NCI-H446 (cell line): ENCODE results near the gene TP53TG5.

Experiments used
- DNase-seq, 2 experiments: peaks; one replicate each; lab custom pipeline; 2025; lab: John Stamatoyannopoulos, UW

Gene TP53TG5

GRCh38 chr20:45405571-45406259 is 27.6 kb upstream of the TP53TG5 start:
- no peak for DNase-seq

DNA sequence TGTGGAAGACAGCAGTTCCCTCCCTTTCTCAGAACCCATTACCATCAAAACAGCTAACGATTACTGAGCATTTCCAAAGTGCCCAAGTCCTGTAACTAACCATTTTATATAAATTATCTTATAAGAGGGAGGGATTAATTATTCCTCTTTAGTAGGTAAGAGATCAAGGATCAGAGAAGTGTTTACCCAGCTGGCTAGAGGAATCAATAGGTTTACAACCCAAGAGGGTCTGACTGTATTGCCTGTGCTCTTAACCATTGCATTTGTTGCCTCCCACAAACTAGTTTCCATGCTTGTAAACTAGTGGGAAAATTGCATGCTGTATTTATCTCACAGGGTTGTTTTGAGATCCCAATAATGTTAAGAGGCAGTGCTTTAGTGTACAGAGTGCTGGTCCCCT is 26.3 kb upstream of the TP53TG5 start:
- DNase-seq: no peak

DNA sequence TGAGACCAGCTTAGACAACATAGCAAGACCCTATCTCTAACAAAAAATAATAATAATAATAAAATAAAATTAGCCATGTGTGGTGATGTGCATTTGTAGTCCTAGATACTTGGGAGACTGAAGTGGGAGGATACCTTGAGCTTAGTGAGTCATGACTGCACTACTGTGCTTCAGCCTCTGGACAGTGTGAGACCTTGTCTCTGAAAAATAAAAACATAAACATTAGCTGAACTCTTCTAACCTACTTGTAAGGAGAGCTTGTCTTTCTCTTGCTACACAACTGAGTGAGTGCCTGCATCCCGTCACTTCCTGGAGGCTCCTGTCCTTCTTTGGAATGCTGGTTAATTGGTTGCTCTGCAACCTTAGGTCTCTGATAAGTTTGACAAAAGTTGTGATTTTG is 24.8 kb upstream of the TP53TG5 start:
- DNase-seq: no peak

- no peak for DNase-seq
These were observed 22.4 kb upstream of the TP53TG5 start for GRCh38 chr20:45400346-45401031.

- no peak for DNase-seq
These were observed 20.9 kb upstream of the TP53TG5 start for GRCh38 chr20:45399018-45399417.

DNA sequence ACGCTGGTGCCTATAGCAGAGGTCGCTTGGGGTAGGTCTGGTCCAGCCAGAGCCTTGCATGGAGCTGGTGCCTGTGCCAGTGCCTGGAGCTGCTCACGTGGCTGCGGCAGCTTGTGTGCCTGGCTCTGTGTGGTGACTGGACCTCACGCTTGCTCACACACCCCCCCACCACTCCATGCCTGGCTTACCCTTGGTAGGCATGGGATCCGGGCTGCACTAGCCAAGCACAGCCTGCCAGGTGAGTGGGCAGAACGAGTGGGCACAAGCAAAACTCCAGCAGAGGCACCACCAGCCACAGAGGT is 16.9 kb upstream of the TP53TG5 start:
- DNase-seq: no peak

- DNase-seq: no peak
These were observed 16.3 kb upstream of the TP53TG5 start for GRCh38 chr20:45394221-45395113.

- DNase-seq: no peak
These were observed 14.6 kb upstream of the TP53TG5 start for GRCh38 chr20:45392733-45393132.

DNA sequence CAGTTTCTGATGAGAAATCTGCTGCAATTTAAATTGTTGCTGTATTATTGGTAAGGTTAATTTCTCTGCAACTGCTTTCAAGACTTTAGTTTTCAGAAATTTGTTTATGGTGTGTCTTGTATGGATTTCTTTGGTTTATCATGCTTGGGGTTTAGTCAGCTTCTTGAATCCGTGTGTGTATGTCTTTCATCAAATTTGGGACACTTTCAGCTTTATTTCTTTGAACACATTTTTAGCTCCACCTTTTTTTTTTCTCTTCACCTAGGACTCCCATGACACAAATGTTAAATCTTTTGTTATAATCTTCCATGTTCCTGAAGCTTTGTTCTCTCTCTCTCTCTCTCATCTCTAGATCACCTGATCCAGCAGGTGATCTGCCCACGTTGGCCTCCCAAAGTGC is 13.4 kb upstream of the TP53TG5 start:
- DNase-seq: no peak

- DNase-seq: no peak
These were observed 12.8 kb upstream of the TP53TG5 start for GRCh38 chr20:45390931-45391330.

- no peak for DNase-seq
These were observed 9.1 kb upstream of the TP53TG5 start for GRCh38 chr20:45387274-45387673.

GRCh38 chr20:45377269-45377668 is 856 bp downstream of the TP53TG5 start:
- no peak for DNase-seq

- no peak for DNase-seq
These were observed 3.2 kb downstream of the TP53TG5 start for GRCh38 chr20:45374966-45375365.

DNA sequence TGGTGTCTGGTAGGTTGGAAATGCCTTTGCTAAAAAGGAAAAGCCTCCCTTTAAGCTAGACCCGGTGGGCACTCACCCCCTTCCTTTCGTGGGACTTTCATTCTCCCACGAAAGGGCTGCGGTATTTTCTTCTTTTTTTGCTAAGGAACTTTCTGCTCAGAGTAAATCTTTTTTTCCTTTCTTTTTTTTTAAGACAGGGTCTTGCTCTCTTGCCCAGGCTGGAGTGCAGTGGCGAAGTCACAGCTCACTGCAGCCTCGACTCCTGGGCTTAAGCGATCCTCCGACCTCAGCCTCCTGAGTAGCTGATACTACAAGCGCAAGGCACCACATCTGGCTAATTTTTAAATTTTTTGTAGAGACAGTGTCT is 4.0 kb downstream of the TP53TG5 start:
- DNase-seq: no peak

- peak; percentile 6 to 38 for DNase-seq
These were observed 4.6 kb downstream of the TP53TG5 start for GRCh38 chr20:45373353-45374100.

- no peak for DNase-seq
These were observed 5.3 kb downstream of the TP53TG5 start for GRCh38 chr20:45372646-45373352.

DNA sequence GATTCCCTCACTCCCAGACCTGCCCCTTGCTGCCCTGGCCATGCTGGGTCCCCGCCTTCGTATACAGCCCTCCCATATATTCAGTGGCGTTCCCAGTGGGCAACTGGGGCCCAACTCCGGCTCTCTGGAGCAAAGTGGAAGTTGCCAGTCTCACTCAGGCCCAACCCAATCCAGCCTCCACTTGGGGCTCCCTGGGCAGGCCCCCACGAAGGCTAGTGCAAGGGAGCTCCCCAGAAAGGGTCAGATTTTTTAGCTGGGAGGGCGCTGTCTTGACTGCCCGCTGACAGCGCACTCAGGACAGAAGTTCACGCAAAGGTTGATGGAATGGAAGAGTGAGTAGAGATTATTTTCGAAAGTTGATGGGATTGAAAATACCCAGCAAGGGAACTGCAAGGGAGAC is 5.9 kb downstream of the TP53TG5 start:
- no peak for DNase-seq

GRCh38 chr20:45370571-45371160 is 7.5 kb downstream of the TP53TG5 start:
- DNase-seq: no peak

DNA sequence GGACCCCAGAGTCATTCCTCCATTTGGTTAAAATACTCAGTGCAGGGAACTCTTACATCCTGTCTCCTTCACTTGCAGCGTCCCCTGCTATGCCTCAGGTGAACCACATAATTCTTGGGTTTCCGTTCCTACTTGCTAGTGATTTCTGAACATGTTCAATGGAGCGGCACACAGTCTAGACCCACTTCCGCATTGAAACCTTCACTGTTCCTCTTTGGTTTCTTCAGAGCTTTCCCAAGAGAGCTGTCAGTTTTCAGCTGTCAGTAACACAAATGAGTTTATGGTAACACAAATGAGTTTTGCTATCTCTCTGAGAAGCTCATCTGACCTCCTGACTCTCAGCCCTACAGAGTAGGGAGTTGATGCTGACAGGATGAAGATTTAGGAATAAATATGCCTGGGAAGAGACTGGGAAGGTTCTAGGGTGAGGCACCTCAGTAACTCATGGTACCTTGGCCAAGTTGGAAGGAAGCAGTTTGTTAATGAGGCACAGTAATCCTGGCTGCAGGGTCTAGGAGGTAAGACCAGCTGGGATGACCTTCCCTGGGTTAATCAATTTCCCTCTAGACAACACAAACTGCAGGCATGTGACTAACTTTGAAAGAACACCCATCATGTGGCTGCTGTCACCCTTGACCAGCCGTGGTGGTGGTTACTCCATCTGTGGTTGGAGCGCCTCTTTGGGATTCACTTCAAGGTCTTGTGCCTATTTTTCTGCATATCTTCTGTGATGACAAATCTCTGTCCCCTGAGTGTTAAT is 9.7 kb downstream of the TP53TG5 start:
- no peak for DNase-seq

- no peak for DNase-seq
These were observed 11.0 kb downstream of the TP53TG5 start for GRCh38 chr20:45367126-45367525.

GRCh38 chr20:45366631-45367030 is 11.5 kb downstream of the TP53TG5 start:
- DNase-seq: no peak
